Endodermal cell (in vitro differentiated cells): ENCODE data around the gene SUPT5H. TPM values are rescaled to one million over a fixed set of nuclear protein-coding genes. Genes with fewer than 3 reads are reported as not detected.

Source experiments
- DNase-seq: peaks from one replicate; pipeline ENCODE4 v3.0.0-alpha.2; 2017
- H3K27ac ChIP-seq: 2 replicates; pipeline ENCODE4 v1.5.1; 2013; ENCODE audit warnings: mild to moderate bottlenecking, low read depth, low read length, moderate library complexity
- H3K27me3 ChIP-seq: 2 replicates; pipeline ENCODE4 v1.6.1; 2013; ENCODE audit warnings: mild to moderate bottlenecking, low read length, moderate library complexity; ENCODE audit not compliant: insufficient read depth, control insufficient read depth, poor library complexity, severe bottlenecking
- H3K36me3 ChIP-seq: 2 replicates; pipeline ENCODE4 v1.7.0; 2013; ENCODE audit warnings: mild to moderate bottlenecking, low read length, moderate library complexity; ENCODE audit not compliant: control insufficient read depth, insufficient read depth
- H3K4me1 ChIP-seq: one replicate; pipeline ENCODE4 v1.7.0; 2013; ENCODE audit warnings: low read length; ENCODE audit not compliant: control insufficient read depth, insufficient read depth
- H3K4me3 ChIP-seq: 2 replicates; pipeline ENCODE4 v1.5.1; 2013; ENCODE audit warnings: mild to moderate bottlenecking, low read length, moderate library complexity
- H3K9ac ChIP-seq: 2 replicates; pipeline ENCODE4 v1.6.1; 2013; ENCODE audit warnings: mild to moderate bottlenecking, low read length, moderate library complexity; ENCODE audit not compliant: poor library complexity, severe bottlenecking; ENCODE audit errors: extremely low read depth
- H3K9me3 ChIP-seq: 2 replicates; pipeline ENCODE4 v1.6.1; 2013; ENCODE audit warnings: mild to moderate bottlenecking, low read length, moderate library complexity; ENCODE audit not compliant: control insufficient read depth
- H3K27ac Mint-ChIP-seq: 2 replicates; pipeline ENCODE4 v1.8.0; 2020; ENCODE audit warnings: mixed read lengths
- H3K27me3 Mint-ChIP-seq: 2 replicates; pipeline ENCODE4 v1.8.0; 2021; ENCODE audit warnings: mild to moderate bottlenecking, mixed read lengths; ENCODE audit not compliant: insufficient read depth
- H3K36me3 Mint-ChIP-seq: 2 replicates; pipeline ENCODE4 v1.8.0; 2020; ENCODE audit warnings: low read depth, mixed read lengths
- H3K4me1 Mint-ChIP-seq: 2 replicates; pipeline ENCODE4 v1.8.0; 2020; ENCODE audit warnings: mixed read lengths
- H3K4me3 Mint-ChIP-seq: 2 replicates; pipeline ENCODE4 v1.8.0; 2020; ENCODE audit warnings: mild to moderate bottlenecking, moderate library complexity, mixed read lengths
- H3K9me3 Mint-ChIP-seq: 2 replicates; pipeline ENCODE4 v1.8.0; 2020; ENCODE audit warnings: mild to moderate bottlenecking, mixed read lengths
- WGBS, 2 experiments: methylation state at CpG; one replicate each; pipeline versions ENCODE4 v1.1.5 to v1.1.7; 2013; ENCODE audit warnings: missing lambda C conversion rate in 2 of 2, mixed read lengths in 1 of 2; ENCODE audit not compliant: insufficient coverage in 1 of 2, insufficient read length in 1 of 2; 5-methylcytosine and 5-hydroxymethylcytosine counted together
- total RNA-seq, 2 donors: library from RNA; stranded (reverse); fragmentation: NEBNext Ultra II Directional in 1 of 2; extraction: Animal tissue kit (Norgen Biotek cat#: 25700) in 1 of 2; gene quantifications; 2 replicates in 1 of 2; 3 replicates in 1 of 2; pipeline ENCODE4 v1.2.1, GENCODE V29; 2021
- TF ChIP-seq, protein P1 (sequence below): fragments of 200-600 bp; sonication (generic); conservative IDR thresholded peaks from 2 replicates; pipeline ENCODE4 v1.5.0; 2021; ENCODE audit warnings: antibody characterized with exemption, mild to moderate bottlenecking

Gene SUPT5H
- total RNA-seq, 2 donors from 2014 or later: 130 to 139 TPM

GRCh38 chr19:39411832-39412099 lies 33.6 kb upstream of the SUPT5H start:
- peaks cover 20% of the 10 kb centered on the region for H3K36me3 ChIP-seq
- Mint-ChIP-seq H3K4me3 (peak overlapping the region; percentile 91), H3K9me3 (no peaks in the 10 kb centered on the region), H3K27ac (peak overlapping the region; percentile 88), H3K4me1 (peaks cover 37% of the 10 kb centered on the region), H3K36me3 (peaks cover 31% of the 10 kb centered on the region), H3K27me3 (no peaks in the 10 kb centered on the region)
- H3K27ac ChIP-seq: no peak overlapping the region
- H3K9me3 ChIP-seq: no peaks in the 10 kb centered on the region
- peak overlapping the region; percentile 85 for H3K4me3 ChIP-seq
- TF ChIP-seq, protein P1, sequence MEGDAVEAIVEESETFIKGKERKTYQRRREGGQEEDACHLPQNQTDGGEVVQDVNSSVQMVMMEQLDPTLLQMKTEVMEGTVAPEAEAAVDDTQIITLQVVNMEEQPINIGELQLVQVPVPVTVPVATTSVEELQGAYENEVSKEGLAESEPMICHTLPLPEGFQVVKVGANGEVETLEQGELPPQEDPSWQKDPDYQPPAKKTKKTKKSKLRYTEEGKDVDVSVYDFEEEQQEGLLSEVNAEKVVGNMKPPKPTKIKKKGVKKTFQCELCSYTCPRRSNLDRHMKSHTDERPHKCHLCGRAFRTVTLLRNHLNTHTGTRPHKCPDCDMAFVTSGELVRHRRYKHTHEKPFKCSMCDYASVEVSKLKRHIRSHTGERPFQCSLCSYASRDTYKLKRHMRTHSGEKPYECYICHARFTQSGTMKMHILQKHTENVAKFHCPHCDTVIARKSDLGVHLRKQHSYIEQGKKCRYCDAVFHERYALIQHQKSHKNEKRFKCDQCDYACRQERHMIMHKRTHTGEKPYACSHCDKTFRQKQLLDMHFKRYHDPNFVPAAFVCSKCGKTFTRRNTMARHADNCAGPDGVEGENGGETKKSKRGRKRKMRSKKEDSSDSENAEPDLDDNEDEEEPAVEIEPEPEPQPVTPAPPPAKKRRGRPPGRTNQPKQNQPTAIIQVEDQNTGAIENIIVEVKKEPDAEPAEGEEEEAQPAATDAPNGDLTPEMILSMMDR: peak; percentile 97
- H3K9ac ChIP-seq: peak overlapping the region; percentile 0
- DNase-seq: peak; percentile 93
- H3K4me1 ChIP-seq: peaks cover 9% of the 10 kb centered on the region
- H3K27me3 ChIP-seq: no peaks in the 10 kb centered on the region
- 5% methylated on average over 7 of the region's 7 CpGs; no CpG with 5 or more reads in 1 of the 2 experiments for WGBS, 2 experiments

GRCh38 chr19:39412100-39412866 lies 33.1 kb upstream of the SUPT5H start, which contains the start of gene PLEKHG2:
Gene PLEKHG2, plus strand, starts transcription at chr19:39412669. Its CDS starts 1,418 bp downstream, at chr19:39414087.
- Histone ChIP-seq H3K9me3 (no peaks in the 10 kb centered on the region), H3K9ac (peak within 1 kb of the TSS; percentile 98), H3K4me1 (peaks cover 9% of the 10 kb centered on the region), H3K27ac (peak within 1 kb of the TSS; percentile 94), H3K4me3 (peak within 1 kb of the TSS; percentile 98), H3K36me3 (peaks cover 25% of the 10 kb centered on the region), H3K27me3 (no peaks in the 10 kb centered on the region)
- Mint-ChIP-seq H3K4me3 (peak within 1 kb of the TSS; percentile 91), H3K36me3 (peaks cover 32% of the 10 kb centered on the region), H3K27me3 (no peaks in the 10 kb centered on the region), H3K4me1 (peaks cover 37% of the 10 kb centered on the region), H3K27ac (peak within 1 kb of the TSS; percentile 94), H3K9me3 (no peaks in the 10 kb centered on the region)
- 0% methylated on average over 26 to 60 of the region's 60 CpGs for WGBS, 2 experiments
- DNase-seq: peak; percentile 99
- TF ChIP-seq, protein P1: peak; percentile 97

- no peak for DNase-seq
- Histone ChIP-seq H3K4me3 (peak overlapping the region; percentile 98), H3K9me3 (no peaks in the 10 kb centered on the region), H3K27me3 (no peaks in the 10 kb centered on the region), H3K4me1 (peaks cover 8% of the 10 kb centered on the region), H3K9ac (peak overlapping the region; percentile 98), H3K27ac (peak overlapping the region; percentile 94), H3K36me3 (peaks cover 30% of the 10 kb centered on the region)
- H3K36me3 Mint-ChIP-seq: peaks cover 36% of the 10 kb centered on the region
- H3K27ac Mint-ChIP-seq: peak overlapping the region; percentile 93
- no peaks in the 10 kb centered on the region for H3K27me3 Mint-ChIP-seq
- TF ChIP-seq, protein P1: no peak
- no peaks in the 10 kb centered on the region for H3K9me3 Mint-ChIP-seq
- H3K4me1 Mint-ChIP-seq: peaks cover 36% of the 10 kb centered on the region
- 0 to 2% methylated on average over 23 to 24 of the region's 24 CpGs for WGBS, 2 experiments
- peak overlapping the region; percentile 91 for H3K4me3 Mint-ChIP-seq
Measured at GRCh38 chr19:39412867-39413271, 32.5 kb upstream of the SUPT5H start.
